KG1 (cell line): ENCODE data around the gene ATG9B.
"Not testable (repeated sequence)": the region's sequence is repeated elsewhere in the genome, so short reads cannot be mapped to it uniquely, and the experiment has no call there.

Source experiments
- DNase-seq: peaks from one replicate; lab custom pipeline; 2025; lab: John Stamatoyannopoulos, UW

Gene ATG9B

GRCh38 chr7:151014950-151015349, 9.3 kb downstream of the ATG9B start:
- no peak for DNase-seq

- no peak for DNase-seq
Observed at GRCh38 chr7:151013733-151014497, 10.4 kb downstream of the ATG9B start.

GRCh38 chr7:151013356-151013732, 10.9 kb downstream of the ATG9B start:
- no peak for DNase-seq

GRCh38 chr7:151012911-151013347, 11.4 kb downstream of the ATG9B start:
- no peak for DNase-seq

GRCh38 chr7:151012031-151012692, 12.1 kb downstream of the ATG9B start:
- DNase-seq = no peak

GRCh38 chr7:151011616-151012015, 12.7 kb downstream of the ATG9B start:
- DNase-seq = not testable (repeated sequence)

- DNase-seq = no peak
Observed at GRCh38 chr7:151011097-151011409, 13.2 kb downstream of the ATG9B start.

GRCh38 chr7:151010307-151011096, 13.8 kb downstream of the ATG9B start:
- no peak for DNase-seq

GRCh38 chr7:151010037-151010306, 14.3 kb downstream of the ATG9B start:
- DNase-seq = no peak

- DNase-seq = no peak
Observed at GRCh38 chr7:151009327-151010036, 14.8 kb downstream of the ATG9B start.

GRCh38 chr7:151008511-151009323, 15.6 kb downstream of the ATG9B start:
- DNase-seq = no peak

GRCh38 chr7:151008143-151008510, 16.2 kb downstream of the ATG9B start:
- DNase-seq = no peak

GRCh38 chr7:151007469-151007898, 16.8 kb downstream of the ATG9B start:
- DNase-seq = no peak

- DNase-seq = no peak
Observed at GRCh38 chr7:151006590-151007300, 17.5 kb downstream of the ATG9B start.

- no peak for DNase-seq
Observed at GRCh38 chr7:151005566-151005965, 18.7 kb downstream of the ATG9B start.

- DNase-seq = no peak
Observed at GRCh38 chr7:151003572-151003971, 20.7 kb downstream of the ATG9B start.

- DNase-seq = no peak
Observed at GRCh38 chr7:151001546-151001945, 22.7 kb downstream of the ATG9B start.

GRCh38 chr7:151000897-151001495, 23.3 kb downstream of the ATG9B start:
- no peak for DNase-seq

GRCh38 chr7:150999497-151000230, 24.6 kb downstream of the ATG9B start:
- no peak for DNase-seq

- no peak for DNase-seq
Observed at GRCh38 chr7:150999001-150999400, 25.3 kb downstream of the ATG9B start.
